Mesodermal cell (in vitro differentiated cells): ENCODE measurements around the gene AVEN.
A peak's percentile ranks its signal among the peaks of the same experiment; 100 is the strongest.

ENCODE experiments used
- H3K27ac ChIP-seq: 2 replicates; pipeline ENCODE4 v1.7.0; 2013; ENCODE audit warnings: mild to moderate bottlenecking, low read depth, low read length, moderate library complexity; ENCODE audit not compliant: severe bottlenecking
- H3K36me3 ChIP-seq: 2 replicates; pipeline ENCODE4 v1.7.1; 2013; ENCODE audit warnings: mild to moderate bottlenecking, low read length, moderate library complexity; ENCODE audit not compliant: control insufficient read depth, insufficient read depth
- H3K4me1 ChIP-seq: one replicate; pipeline ENCODE4 v1.7.1; 2013; ENCODE audit warnings: mild to moderate bottlenecking, low read length; ENCODE audit not compliant: insufficient read depth, control insufficient read depth, poor library complexity, severe bottlenecking
- H3K4me3 ChIP-seq: 2 replicates; pipeline ENCODE4 v1.7.0; 2013; ENCODE audit warnings: low read length, control low read depth, mild to moderate bottlenecking; ENCODE audit not compliant: insufficient read depth, poor library complexity, severe bottlenecking; ENCODE audit errors: extremely low read depth
- H3K9me3 ChIP-seq: 2 replicates; pipeline ENCODE4 v1.7.1; 2013; ENCODE audit warnings: mild to moderate bottlenecking, low read length, moderate library complexity; ENCODE audit not compliant: control insufficient read depth
- WGBS, 2 experiments: methylation state at CpG; one replicate each; pipeline ENCODE4 v1.1.5; 2013; ENCODE audit warnings: missing lambda C conversion rate in 2 of 2; ENCODE audit not compliant: insufficient coverage in 2 of 2; 5-methylcytosine and 5-hydroxymethylcytosine counted together

Gene AVEN

GRCh38 chr15:33852570-33852969 lies 186.4 kb downstream of the AVEN start:
- H3K27ac ChIP-seq, result peak overlapping the region; percentile 94
- peaks cover 28% of the 10 kb centered on the region for H3K4me1 ChIP-seq
- no peak overlapping the region for H3K4me3 ChIP-seq
- no CpG with 5 or more reads among the region's 2 CpGs for WGBS, 2 experiments
- H3K36me3 ChIP-seq, result no peaks in the 10 kb centered on the region
- no peaks in the 10 kb centered on the region for H3K9me3 ChIP-seq

GRCh38 chr15:33852094-33852493 lies 186.9 kb downstream of the AVEN start:
- no peaks in the 10 kb centered on the region for H3K9me3 ChIP-seq
- H3K27ac ChIP-seq, result peak overlapping the region; percentile 94
- no peaks in the 10 kb centered on the region for H3K36me3 ChIP-seq
- peaks cover 31% of the 10 kb centered on the region for H3K4me1 ChIP-seq
- WGBS, 2 experiments, result no CpG with 5 or more reads among the region's 1 CpG
- H3K4me3 ChIP-seq, result no peak overlapping the region

- H3K4me1 ChIP-seq, result peaks cover 38% of the 10 kb centered on the region
- H3K4me3 ChIP-seq, result no peak overlapping the region
- H3K27ac ChIP-seq, result peak overlapping the region; percentile 94
- H3K36me3 ChIP-seq, result no peaks in the 10 kb centered on the region
- no peaks in the 10 kb centered on the region for H3K9me3 ChIP-seq
- WGBS, 2 experiments, result 71% methylated on average over 1 of the region's 1 CpG; no CpG with 5 or more reads in 1 of the 2 experiments
Observed at GRCh38 chr15:33851079-33851478, 187.9 kb downstream of the AVEN start.

- Histone ChIP-seq H3K27ac (no peak overlapping the region), H3K4me3 (no peak overlapping the region), H3K36me3 (no peaks in the 10 kb centered on the region), H3K9me3 (no peaks in the 10 kb centered on the region), H3K4me1 (peaks cover 36% of the 10 kb centered on the region)
- WGBS, 2 experiments, result 100% methylated on average over 1 to 3 of the region's 3 CpGs
Observed at GRCh38 chr15:33848011-33848410, 191.0 kb downstream of the AVEN start.

GRCh38 chr15:33846862-33847261 lies 192.1 kb downstream of the AVEN start:
- 87 to 91% methylated on average over 4 of the region's 6 CpGs for WGBS, 2 experiments
- no peak overlapping the region for H3K4me3 ChIP-seq
- H3K27ac ChIP-seq, result peak overlapping the region; percentile 50
- H3K9me3 ChIP-seq, result no peaks in the 10 kb centered on the region
- H3K36me3 ChIP-seq, result no peaks in the 10 kb centered on the region
- H3K4me1 ChIP-seq, result peaks cover 24% of the 10 kb centered on the region

- Histone ChIP-seq H3K4me3 (no peak overlapping the region), H3K36me3 (no peaks in the 10 kb centered on the region), H3K9me3 (no peaks in the 10 kb centered on the region), H3K4me1 (peaks cover 17% of the 10 kb centered on the region), H3K27ac (peak overlapping the region; percentile 50)
- WGBS, 2 experiments, result 83 to 100% methylated on average over 1 to 2 of the region's 2 CpGs
Observed at GRCh38 chr15:33846142-33846541, 192.9 kb downstream of the AVEN start.

GRCh38 chr15:33844597-33844996 lies 194.4 kb downstream of the AVEN start:
- H3K36me3 ChIP-seq, result no peaks in the 10 kb centered on the region
- WGBS, 2 experiments, result 93 to 100% methylated on average over 1 to 3 of the region's 4 CpGs
- no peak overlapping the region for H3K27ac ChIP-seq

GRCh38 chr15:33844186-33844585 lies 194.8 kb downstream of the AVEN start:
- H3K27ac ChIP-seq, result no peak overlapping the region
- no peaks in the 10 kb centered on the region for H3K9me3 ChIP-seq
- 66 to 88% methylated on average over 2 to 3 of the region's 4 CpGs for WGBS, 2 experiments
- no peaks in the 10 kb centered on the region for H3K36me3 ChIP-seq
- H3K4me1 ChIP-seq, result peaks cover 17% of the 10 kb centered on the region
- no peak overlapping the region for H3K4me3 ChIP-seq

More at GRCh38 chr15:33844597-33844996, 194.4 kb downstream of the AVEN start:
- no peak overlapping the region for H3K4me3 ChIP-seq
- no peaks in the 10 kb centered on the region for H3K9me3 ChIP-seq
- peaks cover 17% of the 10 kb centered on the region for H3K4me1 ChIP-seq

- WGBS, 2 experiments, result 95 to 100% methylated on average over 2 to 3 of the region's 3 CpGs
- Histone ChIP-seq H3K27ac (no peak overlapping the region), H3K9me3 (no peaks in the 10 kb centered on the region), H3K4me1 (no peaks in the 10 kb centered on the region), H3K36me3 (no peaks in the 10 kb centered on the region), H3K4me3 (no peak overlapping the region)
Observed at GRCh38 chr15:33840615-33841014, 198.4 kb downstream of the AVEN start.

- Histone ChIP-seq H3K36me3 (no peaks in the 10 kb centered on the region), H3K4me3 (no peak overlapping the region), H3K27ac (no peak overlapping the region), H3K9me3 (no peaks in the 10 kb centered on the region), H3K4me1 (no peaks in the 10 kb centered on the region)
- 100% methylated on average over 2 of the region's 2 CpGs; no CpG with 5 or more reads in 1 of the 2 experiments for WGBS, 2 experiments
Observed at GRCh38 chr15:33839540-33839939, 199.5 kb downstream of the AVEN start.

- no peaks in the 10 kb centered on the region for H3K36me3 ChIP-seq
- no CpG with 5 or more reads among the region's 1 CpG for WGBS, 2 experiments
- H3K4me3 ChIP-seq, result no peak overlapping the region
- H3K4me1 ChIP-seq, result no peaks in the 10 kb centered on the region
- no peak overlapping the region for H3K27ac ChIP-seq
- H3K9me3 ChIP-seq, result no peaks in the 10 kb centered on the region
Observed at GRCh38 chr15:33837294-33837693, 201.7 kb downstream of the AVEN start.
